K562 (cell line): Measurements from ENCODE around the gene VEGFA. TPM values are rescaled to one million over a fixed set of nuclear protein-coding genes. Genes with fewer than 3 reads are reported as not detected.

Source experiments
- ATAC-seq: fragments of 200-7000 bp; cut with Tn5 transposase; 3 replicates; pipeline ENCODE4 v1.9.1; 2020; ENCODE audit warnings: moderate library complexity
- BruUV-seq: library from RNA; stranded (reverse); fragments of 400-500 nt; replicated peaks from 2 replicates; lab custom pipeline; 2021; lab: Mats Ljungman, UMichigan
- CTCF ChIA-PET: fragments of 300-600 bp; formaldehyde crosslinking; extraction: SDS; loops from one replicate; lab custom pipeline; 2021; ENCODE audit warnings: low intra/inter-chr PET ratio; lab: Yijun Ruan, JAX
- POLR2A ChIA-PET: fragments of 300-600, 350-650 bp; sonication (Branson Sonifier 250); formaldehyde crosslinking; extraction: SDS; loops from one replicate; lab custom pipeline; 2021; ENCODE audit warnings: antibody characterized with exemption, inconsistent platforms; lab: Yijun Ruan, JAX
- DNase-seq, 4 experiments: peaks; one replicate each; pipeline versions ENCODE4 v3.0.0 to v3.0.0-alpha.2; 2011 to 2018; ENCODE audit warnings: low spot score in 3 of 4, mixed read lengths in 3 of 4; ENCODE audit errors: extremely low read depth in 1 of 4
- FAIRE-seq: peaks from 2 replicates; lab custom pipeline; 2011; peaks lifted over from hg19 to GRCh38; lab: Jason Lieb, UNC
- H2AFZ ChIP-seq: 2 replicates; pipeline ENCODE4 v1.6.0; 2011; ENCODE audit warnings: low read depth, low read length, control low read depth, inconsistent platforms
- H3K27ac ChIP-seq: fragments of 200-600 bp; 3 replicates; pipeline ENCODE4 v1.8.0; 2011; ENCODE audit warnings: low read depth, mild to moderate bottlenecking, control low read depth, inconsistent platforms, low read length, moderate library complexity, mixed read lengths; ENCODE audit errors: extremely low read depth
- H3K27me3 ChIP-seq, 2 experiments: fragments of 300-600 bp in 1 of 2; 2 replicates in 1 of 2; 3 replicates in 1 of 2; pipeline versions ENCODE4 v1.6.0 to v1.8.0; 2011; ENCODE audit warnings: inconsistent platforms in 2 of 2, low read length in 2 of 2, mild to moderate bottlenecking in 1 of 2, mixed read lengths in 1 of 2, moderate library complexity in 1 of 2; ENCODE audit not compliant: control insufficient read depth in 2 of 2, insufficient read depth in 2 of 2
- H3K36me3 ChIP-seq: fragments of 300-600 bp; 3 replicates; pipeline ENCODE4 v1.8.0; 2011; ENCODE audit warnings: mild to moderate bottlenecking, low read length, inconsistent platforms; ENCODE audit not compliant: control insufficient read depth, insufficient read depth
- H3K4me1 ChIP-seq, 2 experiments: fragments of 200-600 bp in 1 of 2; replicated peaks in 1 of 2; 2 replicates in 1 of 2; 3 replicates in 1 of 2; pipeline versions ENCODE4 v1.5.1 to v1.8.0; 2011; ENCODE audit warnings: inconsistent platforms in 2 of 2, low read length in 2 of 2, mild to moderate bottlenecking in 1 of 2, mixed read lengths in 1 of 2, moderate library complexity in 1 of 2; ENCODE audit not compliant: control insufficient read depth in 2 of 2, insufficient read depth in 2 of 2
- H3K4me2 ChIP-seq: 2 replicates; pipeline ENCODE4 v1.6.1; 2011; ENCODE audit warnings: low read length, control low read depth, inconsistent platforms, mixed read lengths; ENCODE audit not compliant: insufficient read depth
- H3K4me3 ChIP-seq: fragments of 200-600 bp; sonication (generic), shearing (Covaris generic); 2 replicates; pipeline ENCODE4 v1.5.1; 2016; ENCODE audit warnings: control low read depth, inconsistent platforms
- H3K79me2 ChIP-seq: fragments of 200-600 bp; 3 replicates; pipeline ENCODE4 v1.8.0; 2011; ENCODE audit warnings: low read length, inconsistent platforms; ENCODE audit not compliant: control insufficient read depth, insufficient read depth
- H3K9ac ChIP-seq, 2 experiments: 2 replicates each; pipeline versions ENCODE4 v1.6.0 to v1.6.1; 2011; ENCODE audit warnings: low read depth in 2 of 2, low read length in 2 of 2, control low read depth in 1 of 2, inconsistent platforms in 1 of 2, mild to moderate bottlenecking in 1 of 2, mixed read lengths in 1 of 2; ENCODE audit not compliant: insufficient read depth in 1 of 2
- H3K9me1 ChIP-seq: one replicate; pipeline ENCODE4 v1.6.0; 2011; ENCODE audit warnings: inconsistent platforms, mild to moderate bottlenecking, low read length, moderate library complexity; ENCODE audit not compliant: control insufficient read depth, insufficient read depth
- H3K9me3 ChIP-seq: replicated peaks from 2 replicates; pipeline ENCODE4 v1.5.1; 2011; ENCODE audit warnings: low read depth, low read length, inconsistent platforms; ENCODE audit not compliant: control insufficient read depth, insufficient read depth
- H4K20me1 ChIP-seq: replicated peaks from 2 replicates; pipeline ENCODE4 v1.6.1; 2011; ENCODE audit warnings: low read length, inconsistent platforms, mixed read lengths; ENCODE audit not compliant: control insufficient read depth, insufficient read depth
- KDM1A ChIP-seq, 2 experiments: fragments of 450-650 bp; IDR thresholded peaks; 2 replicates each; pipeline ENCODE4 v1.6.1; 2016; ENCODE audit warnings: mild to moderate bottlenecking in 2 of 2
- LCOR ChIP-seq: sonication (generic); formaldehyde crosslinking; IDR thresholded peaks from 2 replicates; pipeline ENCODE4 v1.8.0; 2022; ENCODE audit warnings: mild to moderate bottlenecking, missing genetic modification reagents
- WGBS: fragments of 100-300 bp; shearing (Covaris generic); methylation state at CpG from one replicate; pipeline ENCODE4 v1.1.6; 2016; ENCODE audit warnings: low coverage, mixed read lengths; ENCODE audit not compliant: insufficient coverage; ENCODE audit errors: missing lambda C conversion rate; 5-methylcytosine and 5-hydroxymethylcytosine counted together
- in situ Hi-C: fragments of 300-500 bp; cut with MboI; formaldehyde crosslinking; loops from 4 replicates; pipeline ENCODE4 v1.15.0; 2018; ENCODE audit warnings: inconsistent platforms, mixed read lengths
- intact Hi-C: fragments of 100-400 bp; cut with micrococcal nuclease; formaldehyde crosslinking; loops from 2 replicates; pipeline ENCODE4 v1.14.2; 2022
- polyA plus RNA-seq, 8 experiments: library from polyadenylated mRNA; depleted of rRNA in 4 of 8; stranded (reverse) in 5 of 8; unstranded in 3 of 8; fragments of >200 nt; fragmentation: Nextera tagmentation in 2 of 8; fragmentation: Illumina TruSeq in 1 of 8; extraction: Ambion mirVana in 2 of 8; extraction: Trizol in 1 of 8; gene quantifications; 2 replicates each; pipeline versions ENCODE4 v1.2.1 to v1.2.3, GENCODE V29; 2011 to 2014; ENCODE audit warnings: inconsistent platforms in 1 of 8, missing spikeins in 1 of 8
- total RNA-seq, 7 experiments: library from RNA; depleted of rRNA in 6 of 7; stranded (reverse); fragments of >200 nt in 6 of 7; fragmentation: Illumina TruSeq in 2 of 7; extraction: Trizol in 2 of 7; gene quantifications; 2 replicates each; pipeline versions ENCODE4 v1.2.1 to v1.2.3, GENCODE V29; 2011 to 2021; ENCODE audit warnings: low replicate concordance in 1 of 7

The VEGFA gene
- total and polyA plus RNA-seq, 9 of the 15 experiments (the other 6 are each of a cell fraction or from before 2014, with no cell fraction given): 14.0 to 271 (median 124) TPM

DNA sequence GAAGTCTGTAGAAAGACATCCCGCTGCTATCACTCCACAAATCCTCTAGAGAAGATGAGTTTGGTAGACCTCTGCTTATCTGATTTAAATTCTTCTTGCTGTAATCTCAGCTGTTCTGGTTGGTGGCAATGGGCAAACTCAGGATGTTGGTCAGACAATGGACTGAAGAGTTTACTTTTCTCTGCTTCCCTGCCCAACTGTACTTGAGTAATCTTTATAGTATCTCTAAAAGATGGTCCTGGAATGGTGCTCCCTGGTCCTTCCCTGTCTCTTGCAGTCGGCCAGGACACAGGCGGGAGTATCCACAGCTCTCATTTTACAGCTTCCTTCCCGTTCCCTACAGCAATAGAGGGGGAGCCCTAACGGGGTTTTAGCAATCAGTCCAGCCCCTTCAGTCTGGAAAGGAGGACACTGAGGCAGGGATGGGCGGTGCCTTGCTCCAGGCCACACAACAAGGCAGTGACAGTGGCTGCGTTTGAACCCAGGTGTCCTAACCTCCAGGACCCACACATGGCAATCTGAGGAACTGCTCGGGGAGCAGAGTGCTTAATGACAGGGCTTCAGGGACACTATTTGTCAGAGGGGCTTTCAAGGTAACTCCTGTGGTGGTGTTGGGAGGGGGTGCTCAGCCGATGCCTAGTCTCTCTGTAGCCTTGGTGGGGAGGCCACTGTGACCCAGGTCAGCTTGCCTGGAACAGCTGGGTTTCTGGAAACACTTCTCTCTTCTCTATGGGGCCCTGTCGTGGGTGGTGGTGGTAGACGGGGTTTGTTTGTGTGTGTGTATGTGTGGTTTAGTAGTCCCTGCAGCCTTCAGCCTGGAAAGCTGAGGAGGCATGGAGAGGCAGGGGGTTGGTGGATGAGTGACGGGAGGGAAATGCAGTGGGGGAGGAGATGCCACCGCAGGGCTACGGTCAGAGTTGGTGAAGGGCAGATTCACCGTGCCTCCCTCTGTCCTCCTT, 9.5 kb upstream of the VEGFA start:
- no peaks in the 10 kb centered on the region for H3K36me3 ChIP-seq
- H3K27me3 ChIP-seq: peaks cover 10 to 31% of the 10 kb centered on the region in 2 experiments; a peak in 4 of 5 replicates
- peaks cover 6 to 10% of the 10 kb centered on the region in 2 experiments; a peak in 4 of 5 replicates for H3K4me1 ChIP-seq
- ATAC-seq (no peak), DNase-seq (no peak), FAIRE-seq (no peak)
- no peak overlapping the region for H3K4me2 ChIP-seq
- intact Hi-C loops (no loop called here), in situ Hi-C loops (no loop called here)
- no peaks in the 10 kb centered on the region for H3K9me3 ChIP-seq
- no peaks in the 10 kb centered on the region for H4K20me1 ChIP-seq
- BruUV-seq: no TSS peak
- H3K27ac ChIP-seq: no peak overlapping the region
- peak overlapping the region in 1 of 2 experiments; percentile 32; a peak in 1 of 4 replicates for H3K9ac ChIP-seq
- POLR2A ChIA-PET: interaction anchor here (0.5 to 1.8 kb wide), 7 partner anchors 9 to 199 kb away, joined by 3 to 10 read pairs (median 3); partner anchors contain the start of gene VEGFA
- 9% methylated on average over 15 of the region's 15 CpGs for WGBS
- H3K79me2 ChIP-seq: no peaks in the 10 kb centered on the region
- TF ChIP-seq LCOR (CRISPR knock-in tag) (no peak), KDM1A (IDR thresholded peaks at IDR 0.05) (peak in 1 of 2 experiments; percentile 40; a peak in 2 of 4 replicates)
- TF ChIP-seq, all 486 proteins: peak for 1
- Histone ChIP-seq H3K4me3 (no peak overlapping the region), H2AFZ (no peak overlapping the region), H3K9me1 (no peaks in the 10 kb centered on the region)
- CTCF ChIA-PET: no interaction called here
